HepG2 (cell line): Measurements from ENCODE around the gene LZTS2. TPM values are rescaled to one million over a fixed set of nuclear protein-coding genes. Genes with fewer than 3 reads are reported as not detected.

Source experiments
- ATAC-seq: fragments of 200-7000 bp; cut with Tn5 transposase; 3 replicates; pipeline ENCODE4 v1.9.1; 2020; ENCODE audit warnings: mild to moderate bottlenecking, moderate library complexity
- BruUV-seq: library from RNA; stranded (reverse); fragments of 400-500 nt; replicated peaks from 2 replicates; lab custom pipeline; 2021; lab: Mats Ljungman, UMichigan
- CTCF ChIA-PET: fragments of 300-600 bp; formaldehyde crosslinking; extraction: SDS; loops from one replicate; lab custom pipeline; 2021; ENCODE audit warnings: low total read pairs, inconsistent platforms, low intra/inter-chr PET ratio; lab: Yijun Ruan, JAX
- POLR2A ChIA-PET: fragments of 350-600 bp; sonication (Branson Sonifier 250); formaldehyde crosslinking; loops from one replicate; lab custom pipeline; 2020; ENCODE audit warnings: antibody characterized with exemption, inconsistent platforms; lab: Yijun Ruan, JAX
- DNase-seq: peaks from one replicate; pipeline ENCODE4 v3.0.0-alpha.2; 2015; ENCODE audit warnings: low spot score
- FAIRE-seq: peaks from 3 replicates; lab custom pipeline; 2011; peaks lifted over from hg19 to GRCh38; lab: Jason Lieb, UNC
- H2AFZ ChIP-seq: one replicate; pipeline ENCODE4 v1.6.1; 2011; ENCODE audit warnings: low read length, inconsistent platforms
- H3K27ac ChIP-seq: fragments of 300-600 bp; 3 replicates; pipeline ENCODE4 v1.8.0; 2011; ENCODE audit warnings: mixed run types, mild to moderate bottlenecking, mixed read lengths, low read length, inconsistent platforms; ENCODE audit not compliant: insufficient read depth; ENCODE audit errors: extremely low read length
- H3K27me3 ChIP-seq, 2 experiments: fragments of 200-600 bp in 1 of 2; 2 replicates in 1 of 2; 3 replicates in 1 of 2; pipeline versions ENCODE4 v1.6.0 to v1.8.0; 2011; ENCODE audit warnings: low read length in 2 of 2, mild to moderate bottlenecking in 2 of 2, moderate library complexity in 2 of 2, inconsistent platforms in 1 of 2; ENCODE audit not compliant: insufficient read depth in 2 of 2, control insufficient read depth in 1 of 2
- H3K36me3 ChIP-seq, 2 experiments: fragments of 200-600 bp in 1 of 2; replicated peaks in 1 of 2; 2 replicates in 1 of 2; 3 replicates in 1 of 2; pipeline versions ENCODE4 v1.5.1 to v1.8.0; 2011; ENCODE audit warnings: low read length in 2 of 2, inconsistent platforms in 1 of 2; ENCODE audit not compliant: insufficient read depth in 2 of 2, control insufficient read depth in 1 of 2
- H3K4me1 ChIP-seq: 2 replicates; pipeline ENCODE4 v1.5.1; 2012; ENCODE audit warnings: low read length, inconsistent platforms; ENCODE audit not compliant: insufficient read depth
- H3K4me2 ChIP-seq: 2 replicates; pipeline ENCODE4 v1.6.0; 2011; ENCODE audit warnings: low read depth, low read length, inconsistent platforms
- H3K4me3 ChIP-seq, 3 experiments: fragments of 200-600 bp in 1 of 3; sonication (generic), shearing (Covaris generic) in 1 of 3; replicated peaks in 1 of 3; 2 replicates each; pipeline ENCODE4 v1.5.1; 2011 to 2016; ENCODE audit warnings: low read length in 3 of 3, inconsistent platforms in 2 of 3, low read depth in 2 of 3, mild to moderate bottlenecking in 2 of 3, control low read depth in 1 of 3, mixed read lengths in 1 of 3; ENCODE audit not compliant: insufficient read depth in 1 of 3
- H3K79me2 ChIP-seq: one replicate; pipeline ENCODE4 v1.6.1; 2011; ENCODE audit warnings: low read length, inconsistent platforms; ENCODE audit not compliant: insufficient read depth
- H3K9ac ChIP-seq: 2 replicates; pipeline ENCODE4 v1.6.0; 2011; ENCODE audit warnings: mild to moderate bottlenecking, low read depth, low read length, inconsistent platforms; ENCODE audit not compliant: insufficient read depth
- H3K9me3 ChIP-seq: 2 replicates; pipeline ENCODE4 v1.5.1; 2012; ENCODE audit warnings: mild to moderate bottlenecking, low read length
- H4K20me1 ChIP-seq: 2 replicates; pipeline ENCODE4 v1.6.0; 2011; ENCODE audit warnings: inconsistent platforms, mild to moderate bottlenecking, low read length, moderate library complexity; ENCODE audit not compliant: insufficient read depth
- GATAD2A ChIP-seq: IDR thresholded peaks from 2 replicates; pipeline ENCODE4 v1.6.1; 2016
- HNF1A ChIP-seq, 2 experiments: sonication (generic) in 1 of 2; formaldehyde crosslinking in 1 of 2; IDR thresholded peaks; 2 replicates each; pipeline versions ENCODE4 v1.4.0 to v1.6.1; 2016 to 2020; ENCODE audit warnings: borderline replicate concordance in 1 of 2, low read depth in 1 of 2, mild to moderate bottlenecking in 1 of 2, missing genetic modification reagents in 1 of 2
- MNT ChIP-seq: fragments of 450-650 bp; IDR thresholded peaks from 2 replicates; pipeline ENCODE4 v1.6.1; 2016
- PAF1 ChIP-seq: IDR thresholded peaks from 2 replicates; pipeline ENCODE4 v1.6.1; 2016; ENCODE audit warnings: missing genetic modification reagents, missing compliant biosample characterization
- REL ChIP-seq: sonication (generic); formaldehyde crosslinking; conservative IDR thresholded peaks from 2 replicates; pipeline ENCODE4 v1.8.0; 2022; ENCODE audit warnings: mild to moderate bottlenecking, missing genetic modification reagents, moderate library complexity
- SOX5 ChIP-seq: IDR thresholded peaks from 2 replicates; pipeline ENCODE4 v1.6.1; 2016; ENCODE audit warnings: borderline replicate concordance
- ZBTB49 ChIP-seq: sonication (generic); formaldehyde crosslinking; IDR thresholded peaks from 2 replicates; pipeline ENCODE4 v1.4.0; 2020; ENCODE audit warnings: missing genetic modification reagents, borderline replicate concordance
- ZNF12 ChIP-seq: sonication (generic); formaldehyde crosslinking; IDR thresholded peaks from 2 replicates; pipeline ENCODE4 v1.5.0; 2020; ENCODE audit warnings: missing genetic modification reagents
- ZNF235 ChIP-seq: sonication (generic); formaldehyde crosslinking; IDR thresholded peaks from 2 replicates; pipeline ENCODE4 v1.8.1; 2023; ENCODE audit warnings: mild to moderate bottlenecking, missing genetic modification reagents, borderline replicate concordance
- ZSCAN22 ChIP-seq: sonication (generic); formaldehyde crosslinking; IDR thresholded peaks from 2 replicates; pipeline ENCODE4 v1.4.0; 2020; ENCODE audit warnings: mild to moderate bottlenecking, missing genetic modification reagents
- WGBS: methylation state at CpG from one replicate; pipeline ENCODE4 v1.1.6; 2017; ENCODE audit warnings: low lambda C conversion rate; 5-methylcytosine and 5-hydroxymethylcytosine counted together
- in situ Hi-C: cut with HindIII; loops from 2 replicates; pipeline ENCODE4 v1.10.0; 2017; ENCODE audit warnings: low pct_unique_long_range_greater_than_20kb; ENCODE audit not compliant: extremely low pct_ligation_motif_present
- intact Hi-C: fragments of 100-400 bp; cut with micrococcal nuclease; formaldehyde crosslinking; loops from one replicate; pipeline ENCODE4 v1.10.0; 2022; ENCODE audit not compliant: unreplicated experiment
- polyA plus RNA-seq, 8 experiments: library from polyadenylated mRNA; depleted of rRNA in 3 of 8; stranded (reverse) in 7 of 8; unstranded in 1 of 8; fragments of >200 nt; fragmentation: Illumina TruSeq in 4 of 8; extraction: Trizol in 4 of 8; gene quantifications; 2 replicates each; pipeline versions ENCODE4 v1.2.1 to v1.2.3, GENCODE V29; 2011 to 2016; ENCODE audit warnings: low read depth in 4 of 8, missing spikeins in 1 of 8, mixed read lengths in 1 of 8; ENCODE audit not compliant: insufficient read depth in 1 of 8
- total RNA-seq, 5 experiments: library from RNA; depleted of rRNA; stranded (reverse); fragments of >200 nt; fragmentation: Illumina TruSeq; extraction: Trizol; gene quantifications; 2 replicates each; pipeline ENCODE4 v1.2.3, GENCODE V29; 2016; ENCODE audit warnings: low read depth in 1 of 5

Gene LZTS2
- total and polyA plus RNA-seq, 2 of the 13 experiments (the other 11 are each of a cell fraction or from before 2014, with no cell fraction given) = 43.6 to 65.6 TPM

- Histone ChIP-seq H2AFZ (no peak overlapping the region), H3K9me3 (no peaks in the 10 kb centered on the region), H3K4me3 (no peak overlapping the region)
- ChIA-PET POLR2A (interaction anchor here (0.9 to 2.8 kb wide), 3 partner anchors 8 to 19 kb away, joined by 4 to 10 read pairs (median 5); no protein-coding TSS in a partner anchor), CTCF (no interaction called here)
- WGBS = 62% methylated on average over 9 of the region's 10 CpGs
- FAIRE-seq (no peak), ATAC-seq (no peak)
- no peak for TF ChIP-seq MNT
- no peak for TF ChIP-seq ZBTB49
- TF ChIP-seq ZNF12 (CRISPR knock-in tag) = no peak
- TF ChIP-seq REL (CRISPR knock-in tag) = no peak
- TF ChIP-seq ZSCAN22 = no peak
- no peak for TF ChIP-seq GATAD2A (CRISPR knock-in tag)
- no peak for TF ChIP-seq SOX5
- no peak for TF ChIP-seq ZNF235 (CRISPR knock-in tag)
- no peak for TF ChIP-seq PAF1 (CRISPR knock-in tag)
- no peak for TF ChIP-seq HNF1A (IDR thresholded peaks at IDR 0.05; ENCODE audit: low read depth)
- no peak for TF ChIP-seq HNF1A (CRISPR knock-in tag; IDR thresholded peaks at IDR 0.05; ENCODE audit: borderline replicate concordance)
- TF ChIP-seq, all 625 proteins: peak for 0
- Histone ChIP-seq H3K27me3 (no peaks in the 10 kb centered on the region), H3K79me2 (no peaks in the 10 kb centered on the region), H3K9ac (no peak overlapping the region), H3K4me1 (peaks cover 31% of the 10 kb centered on the region), H3K36me3 (no peaks in the 10 kb centered on the region), H4K20me1 (no peaks in the 10 kb centered on the region), H3K27ac (no peak overlapping the region), H3K4me2 (no peak overlapping the region)
- no TSS peak for BruUV-seq
- in situ Hi-C loops (no loop called here), intact Hi-C loops (no loop called here)
- DNase-seq = no peak
These were observed 27.6 kb downstream of the LZTS2 start for GRCh38 chr10:101027106-101027720.
